ENCODE data around the gene SLC22A17.

SLC22A17 gene

GRCh38 chr14:23324993-23325392 is 27.7 kb downstream of the SLC22A17 start:
- no peak for TF ChIP-seq CTCF (IDR thresholded peaks at IDR 0.05; ENCODE audit: control insufficient read depth, insufficient read depth, low read depth, low read length, missing control alignments)
- DNase-seq (ENCODE audit: low read depth) = no peak
- no peak overlapping the region for H3K4me3 ChIP-seq (ENCODE audit: control insufficient read depth, low read depth, low read length)

DNA sequence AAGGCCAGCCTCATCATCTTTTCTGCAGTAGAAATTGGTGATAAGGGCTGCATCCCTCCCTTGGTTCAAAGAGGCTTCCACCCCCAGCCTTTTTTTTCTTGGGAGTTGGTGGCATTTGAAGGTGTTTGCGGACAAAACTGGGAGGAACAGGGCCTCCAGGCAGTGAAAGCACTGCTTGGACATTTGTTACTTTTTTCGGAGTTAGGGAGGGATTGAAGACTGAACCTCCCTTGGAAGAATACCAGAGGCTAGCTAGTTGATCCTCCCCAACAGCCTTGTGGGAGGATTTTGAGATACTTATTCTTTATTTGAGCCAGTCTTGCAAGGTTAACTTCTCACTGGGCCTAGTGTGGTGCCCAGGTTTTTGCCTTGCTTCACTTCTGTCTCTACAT is 28.2 kb downstream of the SLC22A17 start:
- TF ChIP-seq CTCF (IDR thresholded peaks at IDR 0.05; ENCODE audit: control insufficient read depth, insufficient read depth, low read depth, low read length, missing control alignments) = no peak
- H3K4me3 ChIP-seq (ENCODE audit: control insufficient read depth, low read depth, low read length) = no peak overlapping the region
- DNase-seq (ENCODE audit: low read depth) = no peak

DNA sequence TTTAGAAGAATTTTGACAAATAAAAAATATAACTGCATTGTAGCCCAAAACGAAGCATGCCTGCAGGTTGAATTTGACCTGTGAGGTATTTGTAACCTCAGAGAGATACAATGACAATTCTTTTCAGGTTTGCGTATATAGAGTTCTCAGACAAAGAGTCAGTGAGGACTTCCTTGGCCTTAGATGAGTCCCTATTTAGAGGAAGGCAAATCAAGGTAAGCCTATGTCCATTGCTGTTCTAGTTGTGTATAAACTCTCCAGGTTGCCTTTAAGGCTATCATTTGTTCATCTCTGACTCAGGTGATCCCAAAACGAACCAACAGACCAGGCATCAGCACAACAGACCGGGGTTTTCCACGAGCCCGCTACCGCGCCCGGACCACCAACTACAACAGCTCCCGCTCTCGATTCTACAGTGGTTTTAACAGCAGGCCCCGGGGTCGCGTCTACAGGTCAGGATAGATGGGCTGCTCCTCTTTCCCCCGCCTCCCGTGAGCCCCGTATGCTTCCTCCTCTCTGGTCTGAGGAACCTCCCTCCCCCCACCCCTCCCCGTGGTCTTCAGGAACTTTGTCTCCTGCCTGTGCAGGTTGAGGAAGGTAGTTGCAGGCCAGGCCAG is 28.7 kb downstream of the SLC22A17 start:
- TF ChIP-seq CTCF (IDR thresholded peaks at IDR 0.05; ENCODE audit: control insufficient read depth, insufficient read depth, low read depth, low read length, missing control alignments) = no peak
- H3K4me3 ChIP-seq (ENCODE audit: control insufficient read depth, low read depth, low read length) = no peak overlapping the region
- no peak for DNase-seq (ENCODE audit: low read depth)

DNA sequence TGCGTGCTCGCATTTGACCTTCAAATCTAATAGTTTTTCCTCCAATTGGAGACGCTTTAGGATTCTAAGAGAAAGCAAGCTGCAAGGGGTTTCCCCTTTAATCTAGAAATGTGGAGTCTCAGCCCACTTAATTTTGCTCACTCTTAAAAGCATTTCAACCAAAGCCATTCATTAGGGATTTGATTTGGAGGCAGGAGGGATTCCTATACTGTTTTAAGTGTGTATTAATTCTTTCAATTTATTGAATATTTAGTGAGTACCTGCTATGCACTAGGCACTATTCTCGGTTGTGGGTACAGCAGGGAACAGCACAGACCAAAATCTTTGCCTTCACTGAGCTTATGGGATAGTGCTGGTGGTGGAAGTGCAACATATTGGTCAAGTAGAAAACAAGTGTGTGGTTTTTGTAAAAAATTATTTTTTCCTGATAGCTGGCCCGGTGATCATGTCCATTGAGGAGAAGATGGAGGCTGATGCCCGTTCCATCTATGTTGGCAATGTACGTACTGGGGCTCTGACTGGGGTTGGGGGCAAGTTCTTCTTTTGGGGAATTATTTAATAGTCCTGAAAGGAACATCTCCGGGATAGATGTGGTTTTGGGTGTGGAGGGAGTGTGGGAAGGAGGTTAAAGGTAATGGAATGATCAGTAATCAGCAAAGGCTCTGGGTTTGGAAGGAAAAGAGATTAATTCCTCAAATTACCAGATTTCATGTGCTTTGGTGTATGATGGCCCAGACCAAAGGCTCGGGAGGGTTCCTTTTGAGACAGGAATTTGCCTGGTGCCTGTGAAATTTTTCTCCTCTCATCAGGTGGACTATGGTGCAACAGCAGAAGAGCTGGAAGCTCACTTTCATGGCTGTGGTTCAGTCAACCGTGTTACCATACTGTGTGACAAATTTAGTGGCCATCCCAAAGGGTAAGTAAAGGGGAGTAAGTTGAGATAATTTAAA is 29.8 kb downstream of the SLC22A17 start:
- no peak for DNase-seq (ENCODE audit: low read depth)
- no peak for TF ChIP-seq CTCF (IDR thresholded peaks at IDR 0.05; ENCODE audit: control insufficient read depth, insufficient read depth, low read depth, low read length, missing control alignments)

GRCh38 chr14:23321572-23322547 is 30.8 kb downstream of the SLC22A17 start:
- DNase-seq (ENCODE audit: low read depth) = no peak
- no peak for TF ChIP-seq CTCF (IDR thresholded peaks at IDR 0.05; ENCODE audit: control insufficient read depth, insufficient read depth, low read depth, low read length, missing control alignments)
- peak overlapping the region; percentile 72 for H3K4me3 ChIP-seq (ENCODE audit: control insufficient read depth, low read depth, low read length)

More for the DNA sequence above, 29.8 kb downstream of the SLC22A17 start:
- peak overlapping the region; percentile 72 for H3K4me3 ChIP-seq (ENCODE audit: control insufficient read depth, low read depth, low read length)

All from AG09309 (cell line).